Stomach (tissue), 19 donors: Measurements from ENCODE around the gene TMEM106C. TPM values are rescaled to one million over a fixed set of nuclear protein-coding genes. Genes with fewer than 3 reads are reported as not detected.
A peak's percentile ranks its signal among the peaks of the same experiment; 100 is the strongest.

Experiments
- DNase-seq, 2 donors: peaks; one replicate each; pipeline versions ENCODE4 v3.0.0 to v3.0.0-alpha.2; 2013 to 2019
- H3K27ac ChIP-seq, 5 donors: fragments of 200-600 bp in 4 of 5; sonication (generic) in 4 of 5; one replicate each; pipeline ENCODE4 v1.5.1; 2013 to 2019; ENCODE audit warnings: mild to moderate bottlenecking in 1 of 5, moderate library complexity in 1 of 5
- H3K27me3 ChIP-seq, 3 donors: fragments of 200-600 bp; sonication (generic); one replicate each; pipeline ENCODE4 v1.5.1; 2017 to 2019; ENCODE audit warnings: mixed run types in 1 of 3
- H3K36me3 ChIP-seq, 4 donors: fragments of 200-600 bp; sonication (generic); 1 replicate in 3 of 4; 2 replicates in 1 of 4; pipeline ENCODE4 v1.5.1; 2016 to 2019
- H3K4me1 ChIP-seq, 4 donors: fragments of 200-600 bp; sonication (generic); one replicate each; pipeline ENCODE4 v1.5.1; 2016 to 2019
- H3K4me3 ChIP-seq, 4 donors: fragments of 200-600 bp; sonication (generic) in 3 of 4; one replicate each; pipeline ENCODE4 v1.5.1; 2016 to 2019; ENCODE audit warnings: mild to moderate bottlenecking in 1 of 4
- H3K9me3 ChIP-seq, 4 donors: fragments of 200-600 bp; sonication (generic); one replicate each; pipeline ENCODE4 v1.5.1; 2016 to 2019
- EP300 ChIP-seq: sonication (generic); formaldehyde crosslinking; IDR thresholded peaks from one replicate; pipeline ENCODE4 v1.6.1; 2017; ENCODE audit warnings: antibody characterized with exemption
- POLR2A ChIP-seq, 4 donors: fragments of 450-650 bp; IDR thresholded peaks; one replicate each; pipeline ENCODE4 v1.6.1; 2016; ENCODE audit warnings: antibody characterized with exemption in 4 of 4, control low read depth in 2 of 4, mild to moderate bottlenecking in 1 of 4, moderate library complexity in 1 of 4
- POLR2AphosphoS5 ChIP-seq, 3 donors: sonication (generic); formaldehyde crosslinking; IDR thresholded peaks; one replicate each; pipeline ENCODE4 v1.6.1; 2016; ENCODE audit warnings: antibody characterized with exemption in 3 of 3
- WGBS, 5 donors: extraction: QIAGEN DNeasy Blood & Tissue Kit in 3 of 5; methylation state at CpG; one replicate each; pipeline versions ENCODE4 v1.1.5 to v1.1.7; 2013 to 2018; 5-methylcytosine and 5-hydroxymethylcytosine counted together
- intact Hi-C: fragments of 100-400 bp; cut with DNase I; formaldehyde crosslinking; loops from one replicate; pipeline ENCODE4 v1.15.1; 2023; ENCODE audit warnings: low total_unique reads
- long read RNA-seq, 10 donors: transcript quantifications; one replicate each; lab custom pipeline, GENCODE V29; 2026
- polyA plus RNA-seq, 3 donors: library from polyadenylated mRNA; stranded (reverse); fragments of 200-250 nt; gene quantifications; one replicate each; pipeline ENCODE4 v1.2.3, GENCODE V29; 2013
- total RNA-seq, 5 donors: library from RNA; depleted of rRNA; stranded (reverse); fragments of >200 nt; gene quantifications; one replicate each; pipeline versions ENCODE4 v1.1.0 to v1.2.3, GENCODE V29; 2014 to 2016
- TF ChIP-seq, protein P1 (sequence below), 7 experiments: fragments of 450-650 bp in 4 of 7; fragments of 200-600 bp in 3 of 7; sonication (generic) in 3 of 7; IDR thresholded peaks; one replicate each; pipeline ENCODE4 v1.5.1; 2016 to 2019; ENCODE audit warnings: antibody characterized with exemption in 7 of 7, control low read depth in 2 of 7, mild to moderate bottlenecking in 1 of 7
- donor health status: healthy with polysubstance abuse.
- donor health status: Bipolar disorder and iron deficiency.
- donor health status: healthy.

TMEM106C gene, protein sequence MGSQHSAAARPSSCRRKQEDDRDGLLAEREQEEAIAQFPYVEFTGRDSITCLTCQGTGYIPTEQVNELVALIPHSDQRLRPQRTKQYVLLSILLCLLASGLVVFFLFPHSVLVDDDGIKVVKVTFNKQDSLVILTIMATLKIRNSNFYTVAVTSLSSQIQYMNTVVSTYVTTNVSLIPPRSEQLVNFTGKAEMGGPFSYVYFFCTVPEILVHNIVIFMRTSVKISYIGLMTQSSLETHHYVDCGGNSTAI
- total RNA-seq, result 100 to 1,000 TPM in 1 of 5 donors, 10 to 100 TPM in 4; 29.8 to 254 (median 79.0) TPM
- 10 to 100 TPM; 40.7 to 61.6 (median 51.5) TPM for polyA plus RNA-seq
- long read RNA-seq, donor 1, partial matches to known transcripts, result 0 of 4 reads
- long read RNA-seq, donor 1, other reads (novel, unspliced or antisense), result 0 of 4 reads
- long read RNA-seq, donor 2, transcript TMEM106C-220 (8 exons, 810 nt), result major isoform, 7 of 14 reads
- long read RNA-seq, donor 2, partial matches to known transcripts, result 0 of 14 reads
- long read RNA-seq, donor 2, other reads (novel, unspliced or antisense), result 0 of 14 reads
- long read RNA-seq, donor 3, transcript TMEM106C-220 (8 exons, 810 nt), result major isoform, 8 of 18 reads
- long read RNA-seq, donor 3, transcript TMEM106C-201 (8 exons, 1,394 nt), result minor isoform, 5 of 18 reads
- long read RNA-seq, donor 3, partial matches to known transcripts, result 0 of 18 reads
- long read RNA-seq, donor 3, other reads (novel, unspliced or antisense), result 0 of 18 reads
- long read RNA-seq, donor 4, result 0 reads
- long read RNA-seq, donor 5, transcript TMEM106C-201 (8 exons, 1,394 nt), result major isoform, 8 of 19 reads
- long read RNA-seq, donor 5, transcript TMEM106C-220 (8 exons, 810 nt), result major isoform, 8 of 19 reads
- long read RNA-seq, donor 5, partial matches to known transcripts, result 0 of 19 reads
- long read RNA-seq, donor 5, other reads (novel, unspliced or antisense), result 0 of 19 reads
- long read RNA-seq, donor 6, transcript TMEM106C-220 (8 exons, 810 nt), result major isoform, 19 of 35 reads
- long read RNA-seq, donor 6, transcript TMEM106C-201 (8 exons, 1,394 nt), result minor isoform, 7 of 35 reads
- long read RNA-seq, donor 6, partial matches to known transcripts, result 0 of 35 reads
- long read RNA-seq, donor 6, other reads (novel, unspliced or antisense), result 0 of 35 reads
- long read RNA-seq, donor 7, transcript TMEM106C-201 (8 exons, 1,394 nt), result minor isoform, 8 of 44 reads
- long read RNA-seq, donor 7, transcript TMEM106C-220 (8 exons, 810 nt), result major isoform, 10 of 44 reads
- long read RNA-seq, donor 7, partial matches to known transcripts, result 22 of 44 reads
- long read RNA-seq, donor 7, other reads (novel, unspliced or antisense), result 0 of 44 reads
- long read RNA-seq, donor 8, transcript TMEM106C-201 (8 exons, 1,394 nt), result major isoform, 11 of 23 reads
- long read RNA-seq, donor 8, transcript TMEM106C-220 (8 exons, 810 nt), result minor isoform, 8 of 23 reads
- long read RNA-seq, donor 8, partial matches to known transcripts, result 0 of 23 reads
- long read RNA-seq, donor 8, other reads (novel, unspliced or antisense), result 0 of 23 reads
- long read RNA-seq, donor 9, transcript TMEM106C-220 (8 exons, 810 nt), result minor isoform, 7 of 45 reads
- long read RNA-seq, donor 9, transcript TMEM106C-201 (8 exons, 1,394 nt), result major isoform, 12 of 45 reads
- long read RNA-seq, donor 9, partial matches to known transcripts, result 22 of 45 reads
- long read RNA-seq, donor 9, other reads (novel, unspliced or antisense), result 0 of 45 reads
- long read RNA-seq, donor 10, transcript TMEM106C-220 (8 exons, 810 nt), result major isoform, 7 of 13 reads
- long read RNA-seq, donor 10, partial matches to known transcripts, result 0 of 13 reads
- long read RNA-seq, donor 10, other reads (novel, unspliced or antisense), result 0 of 13 reads

DNA sequence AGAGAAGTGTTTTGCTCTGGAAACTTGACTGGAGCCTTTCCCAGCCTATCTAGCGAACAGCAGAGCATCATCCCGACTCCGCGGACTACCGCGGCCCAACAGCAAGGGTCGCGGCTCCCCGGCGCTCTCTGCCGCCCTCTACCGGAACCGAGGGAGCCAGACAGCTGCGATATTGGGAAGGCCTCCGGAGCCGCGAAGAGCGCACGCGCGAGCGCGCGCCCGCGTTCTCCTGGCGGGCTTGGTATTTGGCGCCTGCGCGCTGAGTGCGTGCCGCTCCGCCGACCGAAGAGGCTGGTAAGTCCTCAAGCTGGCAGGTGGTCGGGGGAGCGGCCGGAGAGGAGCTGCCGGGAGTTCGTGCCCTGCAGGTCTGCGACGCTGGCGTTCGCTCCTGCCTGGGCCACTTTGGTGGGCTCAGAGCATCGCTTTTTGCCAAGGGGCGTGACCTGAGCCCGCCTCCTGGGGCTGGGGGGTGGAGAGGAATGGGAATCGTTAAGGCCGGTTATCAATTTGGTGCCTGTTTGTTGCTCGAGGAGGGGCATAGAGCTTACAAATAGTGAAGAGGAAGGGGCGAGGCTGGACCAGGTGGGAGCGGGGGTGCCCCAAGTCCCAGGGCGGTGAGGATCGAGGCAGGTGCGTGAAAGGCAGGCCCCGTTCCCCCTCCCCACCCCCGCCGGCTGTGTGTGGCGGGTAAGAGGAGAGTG, at the start of gene TMEM106C:
Gene TMEM106C, plus strand, starts transcription at position 257 of the 701 bp plus-strand sequence. CDS start 641 bp downstream, outside the sequence.
- no peaks in the 10 kb centered on the region for H3K9me3 ChIP-seq
- intact Hi-C loops, result no loop called here
- WGBS, 5 donors, result 0 to 1% (median 0%) methylated on average over 27 to 59 of the region's 59 CpGs
- peaks cover 0 to 19% (median 13%) of the 10 kb centered on the region in 4 donors for H3K36me3 ChIP-seq
- TF ChIP-seq, protein P1, sequence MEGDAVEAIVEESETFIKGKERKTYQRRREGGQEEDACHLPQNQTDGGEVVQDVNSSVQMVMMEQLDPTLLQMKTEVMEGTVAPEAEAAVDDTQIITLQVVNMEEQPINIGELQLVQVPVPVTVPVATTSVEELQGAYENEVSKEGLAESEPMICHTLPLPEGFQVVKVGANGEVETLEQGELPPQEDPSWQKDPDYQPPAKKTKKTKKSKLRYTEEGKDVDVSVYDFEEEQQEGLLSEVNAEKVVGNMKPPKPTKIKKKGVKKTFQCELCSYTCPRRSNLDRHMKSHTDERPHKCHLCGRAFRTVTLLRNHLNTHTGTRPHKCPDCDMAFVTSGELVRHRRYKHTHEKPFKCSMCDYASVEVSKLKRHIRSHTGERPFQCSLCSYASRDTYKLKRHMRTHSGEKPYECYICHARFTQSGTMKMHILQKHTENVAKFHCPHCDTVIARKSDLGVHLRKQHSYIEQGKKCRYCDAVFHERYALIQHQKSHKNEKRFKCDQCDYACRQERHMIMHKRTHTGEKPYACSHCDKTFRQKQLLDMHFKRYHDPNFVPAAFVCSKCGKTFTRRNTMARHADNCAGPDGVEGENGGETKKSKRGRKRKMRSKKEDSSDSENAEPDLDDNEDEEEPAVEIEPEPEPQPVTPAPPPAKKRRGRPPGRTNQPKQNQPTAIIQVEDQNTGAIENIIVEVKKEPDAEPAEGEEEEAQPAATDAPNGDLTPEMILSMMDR (IDR thresholded peaks at IDR 0.05), result peak in 6 of 7 experiments; percentile 7 to 97 (median 93)
- TF ChIP-seq POLR2AphosphoS5 (IDR thresholded peaks at IDR 0.05) (peak; percentile 64 to 85 (median 76)), POLR2A (IDR thresholded peaks at IDR 0.05) (no peak)
- H3K4me1 ChIP-seq, result peaks cover 4 to 35% (median 25%) of the 10 kb centered on the region in 4 donors
- H3K4me3 ChIP-seq, result peak within 1 kb of the TSS; percentile 72 to 91 (median 78)
- H3K27me3 ChIP-seq, result no peaks in the 10 kb centered on the region
- H3K27ac ChIP-seq, result peak within 1 kb of the TSS; percentile 58 to 80 (median 73)
- DNase-seq, result peak; percentile 94 to 98

DNA sequence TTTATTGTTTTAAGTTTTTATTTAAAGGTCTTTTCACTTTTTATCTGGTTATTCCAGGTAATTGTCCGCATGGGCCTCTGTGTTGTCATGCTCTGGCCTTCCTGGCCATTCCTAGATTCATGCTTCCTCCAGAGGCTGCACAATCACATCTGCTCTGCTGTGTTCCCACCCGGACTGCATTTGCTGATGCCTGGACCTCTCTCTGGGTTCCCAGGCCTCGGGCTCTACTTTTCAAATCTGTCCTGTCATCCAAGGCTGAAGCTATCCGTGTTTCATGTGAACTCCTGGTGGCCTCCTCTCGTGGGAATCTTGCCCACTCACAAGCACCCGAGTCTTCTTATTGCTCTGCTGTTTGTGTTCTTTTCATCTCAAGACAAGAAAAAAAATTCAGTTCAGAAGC, 42.5 kb upstream of the TMEM106C start:
- H3K27ac ChIP-seq, result no peak overlapping the region
- no peak overlapping the region for H3K4me3 ChIP-seq
- H3K36me3 ChIP-seq, result no peaks in the 10 kb centered on the region
- no peaks in the 10 kb centered on the region for H3K4me1 ChIP-seq
- H3K9me3 ChIP-seq, result no peaks in the 10 kb centered on the region
- WGBS, 5 donors, result 66 to 79% (median 72%) methylated on average over 6 of the region's 6 CpGs
- TF ChIP-seq, protein P1 (IDR thresholded peaks at IDR 0.05), result no peak
- TF ChIP-seq EP300 (no peak), POLR2AphosphoS5 (IDR thresholded peaks at IDR 0.05) (no peak), POLR2A (IDR thresholded peaks at IDR 0.05) (no peak)
- intact Hi-C loops, result no loop called here
- DNase-seq, result no peak
- H3K27me3 ChIP-seq, result peaks cover 0 to 17% (median 6%) of the 10 kb centered on the region in 3 donors

DNA sequence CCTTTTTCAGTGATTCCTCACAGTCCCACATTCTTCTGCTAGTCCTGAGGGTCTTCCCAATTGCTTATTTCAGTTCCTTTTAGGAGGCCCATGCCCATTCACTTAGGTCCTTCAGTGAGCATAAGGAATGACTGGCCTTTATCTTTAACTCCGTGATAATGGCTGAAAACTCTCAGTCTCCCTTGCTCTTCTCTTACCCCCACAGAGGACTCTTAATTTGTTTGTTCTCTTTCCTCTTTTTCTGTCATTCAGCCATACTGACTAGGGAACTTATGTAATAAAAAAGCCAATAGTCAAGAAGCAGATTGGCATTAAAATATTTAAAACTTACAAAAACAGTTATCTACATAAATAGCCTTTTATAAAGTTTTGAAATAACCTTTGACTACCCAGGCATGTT, 41.5 kb upstream of the TMEM106C start:
- Histone ChIP-seq H3K9me3 (no peaks in the 10 kb centered on the region), H3K27me3 (peaks cover 0 to 21% (median 6%) of the 10 kb centered on the region in 3 donors), H3K4me1 (no peaks in the 10 kb centered on the region), H3K27ac (no peak overlapping the region), H3K4me3 (no peak overlapping the region), H3K36me3 (no peaks in the 10 kb centered on the region)
- 42 to 69% (median 56%) methylated on average over 1 of the region's 1 CpG for WGBS, 5 donors
- intact Hi-C loops, result no loop called here
- no peak for DNase-seq
- TF ChIP-seq EP300 (no peak), POLR2AphosphoS5 (IDR thresholded peaks at IDR 0.05) (no peak), POLR2A (IDR thresholded peaks at IDR 0.05) (no peak)
- TF ChIP-seq, protein P1 (IDR thresholded peaks at IDR 0.05), result no peak
